Transverse colon (tissue), 4 donors: ENCODE data around the gene KCND2. TPM values are rescaled to one million over a fixed set of nuclear protein-coding genes. Genes with fewer than 3 reads are reported as not detected.

Experiments used
- DNase-seq: peaks from one replicate; pipeline ENCODE4 v3.0.0-alpha.2; 2019
- H3K27ac ChIP-seq, 4 donors: fragments of 200-600 bp; sonication (generic); 2 replicates each; pipeline ENCODE4 v1.5.1; 2016 to 2018; ENCODE audit warnings: inconsistent platforms in 4 of 4
- H3K27me3 ChIP-seq: fragments of 200-600 bp; sonication (generic); 2 replicates; pipeline ENCODE4 v1.5.1; 2017; ENCODE audit warnings: inconsistent platforms
- H3K36me3 ChIP-seq, 4 donors: fragments of 200-600 bp; sonication (generic); 2 replicates each; pipeline ENCODE4 v1.5.1; 2017 to 2019; ENCODE audit warnings: inconsistent platforms in 4 of 4
- H3K4me1 ChIP-seq, 4 donors: fragments of 200-600 bp; sonication (generic); 2 replicates each; pipeline ENCODE4 v1.5.1; 2017 to 2020; ENCODE audit warnings: inconsistent platforms in 4 of 4
- H3K4me3 ChIP-seq, 4 donors: fragments of 200-600 bp; sonication (generic); 1 replicate in 1 of 4; 2 replicates in 3 of 4; pipeline versions ENCODE4 v1.5.1 to v1.6.1; 2017 to 2019; ENCODE audit warnings: inconsistent platforms in 4 of 4
- H3K9me3 ChIP-seq, 2 donors: fragments of 200-600 bp; sonication (generic); 2 replicates each; pipeline ENCODE4 v1.5.1; 2017 to 2019; ENCODE audit warnings: inconsistent platforms in 2 of 2
- EP300 ChIP-seq: sonication (generic); formaldehyde crosslinking; IDR thresholded peaks from one replicate; pipeline ENCODE4 v1.6.1; 2017; ENCODE audit warnings: antibody characterized with exemption, low read depth
- POLR2A ChIP-seq: fragments of 450-650 bp; IDR thresholded peaks from one replicate; pipeline ENCODE4 v1.6.1; 2016; ENCODE audit warnings: antibody characterized with exemption, mild to moderate bottlenecking, moderate library complexity
- POLR2AphosphoS5 ChIP-seq, 3 donors: sonication (generic); formaldehyde crosslinking; IDR thresholded peaks; one replicate each; pipeline ENCODE4 v1.6.1; 2016; ENCODE audit warnings: antibody characterized with exemption in 3 of 3
- WGBS, 2 donors: methylation state at CpG; one replicate each; pipeline ENCODE4 v1.1.5; 2018; ENCODE audit warnings: low coverage in 1 of 2; 5-methylcytosine and 5-hydroxymethylcytosine counted together
- in situ Hi-C, 4 donors: fragments of 200-750 bp; cut with MboI; loops; one replicate each; pipeline versions ENCODE4 v1.15.0 to v1.15.1; 2017; ENCODE audit warnings: low sequenced_read_pairs in 3 of 4, low pct_ligation_motif_present in 1 of 4, low pct_unique_long_range_greater_than_20kb in 1 of 4
- intact Hi-C: fragments of 100-400 bp; cut with DNase I; formaldehyde crosslinking; loops from one replicate; pipeline ENCODE4 v1.15.1; 2023; ENCODE audit warnings: low total_unique reads
- total RNA-seq, 4 donors: library from RNA; depleted of rRNA; stranded (reverse); fragments of >200 nt; gene quantifications; one replicate each; pipeline ENCODE4 v1.1.0, GENCODE V29; 2016
- TF ChIP-seq, protein P1 (sequence below), 5 experiments: fragments of 200-600 bp in 3 of 5; fragments of 450-650 bp in 2 of 5; sonication (generic) in 3 of 5; IDR thresholded peaks; 1 replicate in 2 of 5; 2 replicates in 3 of 5; pipeline ENCODE4 v1.5.1; 2016 to 2017; ENCODE audit warnings: antibody characterized with exemption in 5 of 5, inconsistent platforms in 3 of 5, mild to moderate bottlenecking in 2 of 5, moderate library complexity in 1 of 5

The KCND2 gene
- total RNA-seq, 4 donors from 2014 or later: 0.14 to 1.00 (median 0.32) TPM; not detected in 1

DNA sequence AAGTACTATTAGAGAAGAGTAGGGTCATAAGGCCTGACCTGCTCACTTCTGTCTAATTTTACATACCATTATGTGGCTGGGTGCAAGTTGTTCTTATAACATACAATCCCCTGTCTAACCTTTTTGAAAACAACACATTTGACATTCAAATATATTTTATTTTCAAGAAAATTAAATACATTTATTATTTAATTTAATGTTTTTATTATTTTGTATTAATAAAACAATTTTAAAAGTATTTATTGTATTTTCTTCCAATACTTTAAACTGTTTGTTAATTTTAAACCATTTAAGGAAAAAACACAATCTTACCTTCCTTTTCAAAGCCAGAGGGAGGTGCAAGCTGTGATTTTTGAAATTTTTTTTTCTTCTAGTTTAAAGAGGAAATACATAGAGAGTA lies 232.8 kb downstream of the KCND2 start:
- Histone ChIP-seq H3K9me3 (no peaks in the 10 kb centered on the region), H3K4me1 (no peaks in the 10 kb centered on the region), H3K27ac (no peak overlapping the region), H3K27me3 (no peaks in the 10 kb centered on the region), H3K36me3 (no peaks in the 10 kb centered on the region), H3K4me3 (no peak overlapping the region)
- no peak for TF ChIP-seq POLR2AphosphoS5 (IDR thresholded peaks at IDR 0.05)
- TF ChIP-seq POLR2A: no peak
- in situ Hi-C loops (no loop called here), intact Hi-C loops (no loop called here)
- DNase-seq: no peak

DNA sequence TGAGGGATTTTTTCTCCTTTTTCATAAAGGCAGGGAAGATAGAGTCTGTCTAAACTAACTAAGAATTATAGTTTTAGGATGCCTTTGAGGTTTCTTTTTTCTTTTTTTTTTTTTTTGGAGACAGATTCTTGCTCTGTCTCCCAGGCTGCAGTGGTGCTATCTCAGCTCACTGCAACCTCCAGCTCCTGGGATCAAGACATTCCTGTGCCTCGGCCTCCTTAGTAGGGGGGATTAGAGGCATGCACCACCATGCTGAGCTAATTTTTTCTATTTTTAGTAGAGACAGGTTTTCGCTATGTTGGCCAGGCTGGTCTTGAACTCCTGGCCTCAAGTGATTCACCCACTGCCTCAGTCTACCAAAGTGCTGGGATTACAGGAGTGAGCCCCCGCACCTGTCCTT lies 239.7 kb downstream of the KCND2 start:
- intact Hi-C loops (no loop called here), in situ Hi-C loops (no loop called here)
- DNase-seq: no peak
- TF ChIP-seq POLR2AphosphoS5 (IDR thresholded peaks at IDR 0.05): no peak
- TF ChIP-seq EP300: no peak
- TF ChIP-seq POLR2A: no peak
- TF ChIP-seq, protein P1, sequence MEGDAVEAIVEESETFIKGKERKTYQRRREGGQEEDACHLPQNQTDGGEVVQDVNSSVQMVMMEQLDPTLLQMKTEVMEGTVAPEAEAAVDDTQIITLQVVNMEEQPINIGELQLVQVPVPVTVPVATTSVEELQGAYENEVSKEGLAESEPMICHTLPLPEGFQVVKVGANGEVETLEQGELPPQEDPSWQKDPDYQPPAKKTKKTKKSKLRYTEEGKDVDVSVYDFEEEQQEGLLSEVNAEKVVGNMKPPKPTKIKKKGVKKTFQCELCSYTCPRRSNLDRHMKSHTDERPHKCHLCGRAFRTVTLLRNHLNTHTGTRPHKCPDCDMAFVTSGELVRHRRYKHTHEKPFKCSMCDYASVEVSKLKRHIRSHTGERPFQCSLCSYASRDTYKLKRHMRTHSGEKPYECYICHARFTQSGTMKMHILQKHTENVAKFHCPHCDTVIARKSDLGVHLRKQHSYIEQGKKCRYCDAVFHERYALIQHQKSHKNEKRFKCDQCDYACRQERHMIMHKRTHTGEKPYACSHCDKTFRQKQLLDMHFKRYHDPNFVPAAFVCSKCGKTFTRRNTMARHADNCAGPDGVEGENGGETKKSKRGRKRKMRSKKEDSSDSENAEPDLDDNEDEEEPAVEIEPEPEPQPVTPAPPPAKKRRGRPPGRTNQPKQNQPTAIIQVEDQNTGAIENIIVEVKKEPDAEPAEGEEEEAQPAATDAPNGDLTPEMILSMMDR (IDR thresholded peaks at IDR 0.05): no peak
- H3K9me3 ChIP-seq: no peaks in the 10 kb centered on the region
- no peaks in the 10 kb centered on the region for H3K27me3 ChIP-seq
- 62 to 78% methylated on average over 3 of the region's 3 CpGs for WGBS, 2 donors
- H3K4me1 ChIP-seq: no peaks in the 10 kb centered on the region
- no peaks in the 10 kb centered on the region for H3K36me3 ChIP-seq
- no peak overlapping the region for H3K27ac ChIP-seq
- H3K4me3 ChIP-seq: no peak overlapping the region

DNA sequence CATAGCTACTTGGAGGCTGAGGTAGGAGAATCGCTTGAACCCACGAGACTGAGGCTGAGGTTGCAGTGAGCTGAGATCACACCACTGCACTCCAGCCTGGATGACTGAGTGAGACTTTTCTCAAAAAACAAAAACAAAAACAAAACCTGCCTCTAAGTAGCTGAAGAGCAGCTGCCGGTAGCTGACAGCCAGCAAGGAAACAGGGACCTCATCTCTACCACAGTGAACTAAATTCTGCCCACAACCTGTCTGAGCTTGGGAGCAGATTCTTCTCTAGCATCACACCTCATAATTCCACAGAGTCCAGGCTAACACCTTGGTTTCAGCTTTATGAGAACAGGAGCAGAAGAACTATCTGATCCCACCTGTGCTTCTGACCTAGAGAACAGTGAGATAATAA lies 246.2 kb downstream of the KCND2 start:
- no peaks in the 10 kb centered on the region for H3K36me3 ChIP-seq
- H3K27ac ChIP-seq: no peak overlapping the region
- 86 to 87% methylated on average over 3 of the region's 3 CpGs for WGBS, 2 donors
- no peaks in the 10 kb centered on the region for H3K27me3 ChIP-seq
- H3K4me3 ChIP-seq: no peak overlapping the region
- in situ Hi-C loops: no loop called here
- no peaks in the 10 kb centered on the region for H3K4me1 ChIP-seq
- intact Hi-C loops: no loop called here
- no peak for DNase-seq
- H3K9me3 ChIP-seq: no peaks in the 10 kb centered on the region
- TF ChIP-seq POLR2A (no peak), EP300 (no peak), POLR2AphosphoS5 (IDR thresholded peaks at IDR 0.05) (no peak)
- TF ChIP-seq, protein P1 (IDR thresholded peaks at IDR 0.05): no peak

DNA sequence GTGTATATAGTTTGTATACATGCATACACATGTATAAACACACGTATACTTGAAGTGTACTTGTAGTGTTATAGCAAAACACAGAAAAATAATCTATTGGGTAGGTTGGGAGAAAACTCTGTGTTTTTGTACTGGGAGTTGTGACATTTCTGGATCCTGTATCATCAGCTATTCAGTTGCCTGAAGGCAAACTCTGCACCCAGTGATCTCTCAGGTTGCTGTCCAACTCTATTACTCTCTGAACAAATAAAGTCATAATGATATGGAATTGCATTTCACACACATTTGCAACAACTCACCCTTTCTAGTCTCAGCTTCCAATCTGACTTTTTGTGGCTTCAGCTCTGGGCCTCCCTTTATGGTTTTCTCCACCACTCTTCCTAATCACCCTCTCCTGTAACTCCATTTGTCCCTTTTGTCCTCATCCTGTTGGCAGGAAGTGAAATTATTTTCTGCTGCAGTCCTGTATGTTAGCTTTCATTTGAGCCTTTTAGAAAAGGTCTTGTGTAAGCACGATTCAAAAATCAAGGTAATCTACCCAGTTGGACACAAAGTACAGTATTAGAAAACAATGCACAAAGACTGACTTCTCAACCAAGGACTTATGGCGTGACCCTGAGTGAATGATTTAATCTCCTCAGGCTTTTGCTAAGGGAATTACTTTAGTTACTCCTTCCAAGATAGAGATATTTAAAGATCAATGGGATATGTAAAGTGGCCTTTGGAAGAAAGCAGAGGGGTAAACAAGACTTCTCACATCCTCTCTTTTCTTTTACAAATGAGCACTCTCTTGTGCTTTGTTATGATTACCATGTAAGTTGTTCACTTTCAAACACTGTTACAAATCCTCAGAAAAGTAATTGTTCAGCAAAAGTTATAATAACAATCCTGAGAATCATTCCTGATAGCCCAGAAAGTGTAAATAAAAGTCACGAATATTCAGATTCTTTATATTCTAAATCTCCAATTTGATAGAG lies 249.1 kb downstream of the KCND2 start:
- Histone ChIP-seq H3K4me1 (no peaks in the 10 kb centered on the region), H3K4me3 (no peak overlapping the region), H3K27ac (no peak overlapping the region), H3K9me3 (no peaks in the 10 kb centered on the region), H3K36me3 (no peaks in the 10 kb centered on the region), H3K27me3 (no peaks in the 10 kb centered on the region)
- 45 to 59% methylated on average over 4 of the region's 4 CpGs for WGBS, 2 donors
- in situ Hi-C loops: no loop called here
- DNase-seq: no peak
- TF ChIP-seq POLR2A (no peak), POLR2AphosphoS5 (IDR thresholded peaks at IDR 0.05) (no peak), EP300 (no peak)
- TF ChIP-seq, protein P1 (IDR thresholded peaks at IDR 0.05): no peak
- intact Hi-C loops: no loop called here
